NCI-H1694 treated with DMSO at 0.1 percent for 48 hours (cell line): ENCODE results near the gene TMEM222.
"Not testable (repeated sequence)": the region's sequence is repeated elsewhere in the genome, so short reads cannot be mapped to it uniquely, and the experiment has no call there.

Experiments
- DNase-seq: peaks from one replicate; lab custom pipeline; 2025; lab: John Stamatoyannopoulos, UW

Gene TMEM222

DNA sequence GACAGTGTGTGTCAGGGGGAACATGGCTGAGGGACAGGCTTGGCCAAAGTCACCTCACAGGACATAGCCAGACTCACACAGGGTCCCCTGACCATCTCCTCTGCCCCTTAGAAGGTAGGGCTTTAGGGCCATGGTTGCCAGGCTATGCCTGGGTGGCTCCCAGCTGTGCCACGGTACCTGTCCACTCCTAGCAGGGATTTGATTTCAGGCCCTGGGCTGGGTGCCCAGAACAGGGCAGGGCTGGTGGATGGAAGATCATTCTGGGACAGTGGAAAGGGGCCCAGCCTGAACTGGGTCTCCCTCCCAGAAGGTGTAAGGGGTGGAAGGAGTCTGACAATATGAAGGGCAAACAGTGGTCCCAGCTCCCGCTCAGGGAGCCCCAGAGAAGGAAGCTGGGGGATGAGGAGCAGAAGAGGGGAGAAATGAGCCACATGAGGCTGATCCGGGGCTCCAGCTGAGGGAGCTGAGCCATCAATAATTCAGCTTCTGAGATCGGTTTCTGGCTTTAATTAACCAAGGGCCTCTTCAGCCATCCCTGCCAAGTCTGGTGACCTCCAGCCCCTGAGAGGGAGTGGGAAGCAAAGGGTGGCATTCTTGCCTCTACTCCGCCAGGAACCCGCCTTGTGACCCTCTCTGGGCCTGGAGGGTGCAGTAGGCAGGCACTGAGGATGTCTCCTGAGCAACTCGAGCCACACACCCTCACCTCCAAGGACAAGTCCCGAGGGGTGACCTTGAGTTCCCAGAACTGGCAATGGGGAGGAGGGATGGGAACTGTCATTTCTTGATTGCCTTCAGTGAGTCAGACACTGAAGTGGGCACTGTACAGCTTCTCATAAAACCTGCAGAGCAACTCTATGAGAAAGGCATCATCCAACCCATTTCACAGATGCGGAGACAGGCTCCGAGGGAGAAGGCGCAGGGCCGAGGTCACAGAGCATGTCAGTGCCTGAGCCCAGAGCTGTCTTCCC, 59.1 kb downstream of the TMEM222 start:
- DNase-seq: no peak

DNA sequence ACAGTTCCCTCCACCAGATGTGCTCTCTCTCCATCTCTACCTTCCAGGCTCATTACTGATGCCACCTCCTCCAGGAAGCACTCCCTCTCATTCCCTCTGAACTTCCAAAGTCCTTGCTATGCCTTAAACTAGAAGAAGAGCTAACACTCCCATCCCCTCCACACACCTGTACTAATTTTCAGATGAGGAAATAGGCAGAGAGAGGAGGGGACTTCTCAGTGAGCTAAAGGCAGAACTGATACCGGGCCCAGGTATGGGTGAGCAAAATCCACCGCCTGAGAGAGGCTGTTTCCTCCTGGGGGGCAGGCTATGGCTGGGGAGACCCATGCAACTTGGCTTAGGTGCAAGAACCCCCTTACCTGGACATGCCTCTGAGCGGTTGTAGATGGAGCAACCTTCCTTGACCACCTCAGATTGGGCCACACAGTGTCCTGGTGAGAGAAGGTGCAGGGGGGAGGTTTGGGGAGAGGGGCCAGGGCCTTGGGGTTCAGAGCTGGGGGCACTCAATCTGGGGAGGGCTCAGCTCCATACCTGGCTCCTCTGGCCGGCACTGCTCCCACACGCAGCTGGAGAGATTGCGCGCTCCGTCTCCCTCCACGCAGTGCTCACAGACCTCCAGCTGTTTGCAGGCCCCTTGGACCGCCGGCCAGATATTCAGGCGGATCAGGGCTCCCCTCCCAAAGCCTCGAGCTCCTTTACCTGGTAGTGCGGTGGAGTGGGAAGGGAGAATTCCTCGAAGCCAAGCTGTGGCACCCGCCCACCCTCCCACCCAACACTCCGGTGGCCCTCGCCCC, 60.2 kb downstream of the TMEM222 start:
- DNase-seq: no peak

DNA sequence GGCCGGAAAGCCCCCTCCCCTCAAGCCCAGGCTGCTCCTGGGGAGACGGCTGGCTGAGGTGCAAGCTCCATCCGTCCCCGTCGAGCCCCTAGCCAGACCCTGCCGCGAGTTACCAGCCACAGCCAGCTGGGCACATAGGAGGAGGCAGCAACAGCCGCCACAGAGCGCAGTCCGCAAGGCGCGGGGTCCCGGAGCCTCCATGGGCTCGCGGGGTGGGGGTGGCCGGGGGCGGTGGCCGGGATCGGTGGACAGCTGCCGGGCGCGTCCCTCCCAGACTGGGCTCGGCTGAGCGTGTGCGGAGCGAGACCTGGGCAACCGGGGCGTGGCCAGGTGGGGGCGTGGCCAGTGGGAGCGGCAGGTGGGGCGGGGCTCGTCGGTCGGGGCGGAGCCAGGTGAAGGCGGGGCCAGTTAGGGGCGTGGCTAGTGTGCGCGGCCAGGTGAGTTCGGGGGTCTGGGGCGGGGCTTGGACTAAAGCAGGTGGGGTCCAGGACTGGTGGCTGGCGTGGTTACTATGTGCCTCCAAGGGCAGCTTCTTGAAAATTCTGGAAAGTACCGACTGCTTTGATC, 61.2 kb downstream of the TMEM222 start, which contains the start of gene CD164L2:
CD164L2 (minus strand) TSS at position 295 of the 567 bp plus-strand sequence; CDS start at position 201, 94 bp downstream.
- DNase-seq: no peak

DNA sequence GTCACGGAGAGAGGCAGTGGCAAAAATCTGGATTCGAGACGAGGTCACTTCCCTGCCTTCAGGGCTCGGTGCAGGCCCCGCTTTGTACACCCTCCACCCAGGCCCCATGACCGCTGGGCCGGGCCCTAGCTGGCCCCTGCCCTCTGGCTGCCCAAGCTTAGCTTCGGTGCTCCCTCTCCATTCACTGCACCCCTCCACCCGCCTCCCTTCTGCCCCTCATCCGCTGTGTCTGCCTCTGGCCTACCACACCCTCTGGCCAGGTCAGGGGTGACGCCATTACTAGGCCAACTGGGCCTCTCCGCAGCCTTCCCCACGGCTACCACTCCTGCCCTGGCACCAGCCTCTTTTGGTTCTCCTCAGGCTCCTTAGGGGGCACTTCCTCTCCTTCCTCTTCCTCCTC, 61.7 kb downstream of the TMEM222 start:
- DNase-seq: no peak

DNA sequence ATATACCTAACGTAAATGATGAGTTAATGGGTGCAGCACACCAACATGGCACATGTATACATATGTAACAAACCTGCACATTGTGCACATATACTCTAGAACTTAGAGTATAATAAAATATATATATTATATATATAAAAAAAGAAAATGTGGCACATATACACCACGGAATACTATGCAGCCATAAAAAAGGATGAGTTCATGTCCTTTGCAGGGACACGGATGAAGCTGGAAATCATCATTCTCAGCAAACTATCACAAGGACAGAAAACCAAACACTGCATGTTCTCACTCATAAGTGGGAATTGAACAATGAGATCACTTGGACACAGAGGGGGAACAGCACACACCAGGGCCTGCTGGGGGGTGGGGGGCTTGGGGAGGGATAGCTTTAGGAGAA, 62.8 kb downstream of the TMEM222 start:
- DNase-seq: not testable (repeated sequence)
